HG02763 (cell line): ENCODE data around the gene WFDC1.

Experiments used
- ATAC-seq: cut with Tn5 transposase; IDR thresholded peaks from one replicate; pipeline ENCODE4 v1.9.1; 2021; ENCODE audit warnings: mild to moderate bottlenecking, moderate library complexity; ENCODE audit not compliant: unreplicated experiment

The WFDC1 gene

GRCh38 chr16:84349862-84350684 is 55.4 kb downstream of the WFDC1 start:
- ATAC-seq, result no peak

- ATAC-seq, result no peak
Observed at GRCh38 chr16:84350685-84351400, 56.2 kb downstream of the WFDC1 start.

GRCh38 chr16:84351630-84352029 is 57.0 kb downstream of the WFDC1 start:
- ATAC-seq, result no peak

- ATAC-seq, result no peak
Observed at GRCh38 chr16:84354306-84354705, 59.6 kb downstream of the WFDC1 start.

GRCh38 chr16:84355149-84355548 is 60.5 kb downstream of the WFDC1 start:
- ATAC-seq, result no peak

GRCh38 chr16:84356176-84356575 is 61.5 kb downstream of the WFDC1 start:
- ATAC-seq, result no peak

- no peak for ATAC-seq
Observed at GRCh38 chr16:84356591-84357116, 62.0 kb downstream of the WFDC1 start.

- no peak for ATAC-seq
Observed at GRCh38 chr16:84357191-84357651, 62.5 kb downstream of the WFDC1 start.

- no peak for ATAC-seq
Observed at GRCh38 chr16:84358601-84359295, 64.1 kb downstream of the WFDC1 start.

- no peak for ATAC-seq
Observed at GRCh38 chr16:84359326-84359725, 64.6 kb downstream of the WFDC1 start.

GRCh38 chr16:84360170-84360569 is 65.5 kb downstream of the WFDC1 start:
- ATAC-seq, result no peak

- ATAC-seq, result no peak
Observed at GRCh38 chr16:84360748-84361147, 66.1 kb downstream of the WFDC1 start.

- ATAC-seq, result no peak
Observed at GRCh38 chr16:84361546-84361945, 66.9 kb downstream of the WFDC1 start.

- ATAC-seq, result no peak
Observed at GRCh38 chr16:84362471-84362941, 67.8 kb downstream of the WFDC1 start.

- no peak for ATAC-seq
Observed at GRCh38 chr16:84366208-84366607, 71.5 kb downstream of the WFDC1 start.

- no peak for ATAC-seq
Observed at GRCh38 chr16:84367297-84367680, 72.6 kb downstream of the WFDC1 start.

- no peak for ATAC-seq
Observed at GRCh38 chr16:84367750-84368307, 73.2 kb downstream of the WFDC1 start.

GRCh38 chr16:84368308-84368996 is 73.8 kb downstream of the WFDC1 start, which contains the start of gene ATP2C2:
Gene ATP2C2, plus strand, starts transcription at chr16:84368538. Its CDS starts 78 bp downstream, at chr16:84368616.
- no peak for ATAC-seq

GRCh38 chr16:84369105-84369504 is 74.4 kb downstream of the WFDC1 start:
- ATAC-seq, result no peak

- no peak for ATAC-seq
Observed at GRCh38 chr16:84369938-84370627, 75.4 kb downstream of the WFDC1 start.
